GM21515 (cell line): Measurements from ENCODE around the gene MDP1.
"Not testable (repeated sequence)": the region's sequence is repeated elsewhere in the genome, so short reads cannot be mapped to it uniquely, and the experiment has no call there.

Experiments used
- ATAC-seq: cut with Tn5 transposase; IDR thresholded peaks from one replicate; pipeline ENCODE4 v1.9.1; 2021; ENCODE audit not compliant: unreplicated experiment

Gene MDP1

GRCh38 chr14:24202538-24202937 lies 13.3 kb downstream of the MDP1 start:
- not testable (repeated sequence) for ATAC-seq

GRCh38 chr14:24198814-24199524 lies 16.9 kb downstream of the MDP1 start:
- no peak for ATAC-seq

GRCh38 chr14:24197056-24197450 lies 18.8 kb downstream of the MDP1 start:
- no peak for ATAC-seq

- peak; percentile 21 for ATAC-seq
These were observed 19.5 kb downstream of the MDP1 start for GRCh38 chr14:24196071-24197055.

- peak; percentile 78 for ATAC-seq
These were observed 20.4 kb downstream of the MDP1 start, which contains the start of gene TM9SF1 for GRCh38 chr14:24195186-24196070. Gene TM9SF1, minus strand, starts transcription at chr14:24195441. Its CDS starts 422 bp downstream, at chr14:24195019.

- ATAC-seq: no peak
These were observed 21.0 kb downstream of the MDP1 start for GRCh38 chr14:24194873-24195185.

- ATAC-seq: no peak
These were observed 21.5 kb downstream of the MDP1 start for GRCh38 chr14:24194186-24194872.

- no peak for ATAC-seq
These were observed 22.9 kb downstream of the MDP1 start for GRCh38 chr14:24192933-24193332.

- no peak for ATAC-seq
These were observed 25.4 kb downstream of the MDP1 start for GRCh38 chr14:24190416-24190815.

- ATAC-seq: no peak
These were observed 26.4 kb downstream of the MDP1 start for GRCh38 chr14:24189460-24189859.

GRCh38 chr14:24189059-24189375 lies 26.8 kb downstream of the MDP1 start:
- no peak for ATAC-seq

- peak; percentile 87 for ATAC-seq
These were observed 27.4 kb downstream of the MDP1 start, which contains the start of gene IPO4 for GRCh38 chr14:24188251-24189058. Gene IPO4, minus strand, starts transcription at chr14:24188816. Its CDS starts 29 bp downstream, at chr14:24188787.

GRCh38 chr14:24187539-24187915 lies 28.3 kb downstream of the MDP1 start:
- ATAC-seq: no peak

- ATAC-seq: no peak
These were observed 28.9 kb downstream of the MDP1 start for GRCh38 chr14:24186831-24187538.

GRCh38 chr14:24185741-24186140 lies 30.1 kb downstream of the MDP1 start:
- ATAC-seq: no peak

- ATAC-seq: no peak
These were observed 30.8 kb downstream of the MDP1 start for GRCh38 chr14:24185026-24185425.

- ATAC-seq: no peak
These were observed 31.5 kb downstream of the MDP1 start for GRCh38 chr14:24184104-24184970.

GRCh38 chr14:24183014-24183481 lies 32.8 kb downstream of the MDP1 start:
- no peak for ATAC-seq
